MCF 10A (cell line): ENCODE results near the gene TNNC1. TPM values are rescaled to one million over a fixed set of nuclear protein-coding genes. Genes with fewer than 3 reads are reported as not detected.

Experiments used
- BruUV-seq: library from RNA; stranded (reverse); fragments of 400-500 nt; replicated peaks from 2 replicates; lab custom pipeline; 2021; lab: Mats Ljungman, UMichigan
- CTCF ChIA-PET: fragments of 300-600 bp; sonication (Branson Sonifier 250); formaldehyde crosslinking; extraction: SDS; loops from one replicate; lab custom pipeline; 2021; ENCODE audit warnings: antibody characterized with exemption, inconsistent platforms; lab: Yijun Ruan, JAX
- POLR2A ChIA-PET: fragments of 300-600, 350-650 bp; sonication (Branson Sonifier 250); formaldehyde crosslinking; extraction: SDS; loops from one replicate; lab custom pipeline; 2020; ENCODE audit warnings: antibody characterized with exemption, inconsistent platforms; lab: Yijun Ruan, JAX
- DNase-seq: peaks from one replicate; pipeline ENCODE4 v3.0.0-alpha.2; 2018; ENCODE audit not compliant: unreplicated experiment
- H3K27ac Mint-ChIP-seq: one replicate; pipeline ENCODE4 v1.8.0; 2022; ENCODE audit warnings: mild to moderate bottlenecking, low read depth, mixed read lengths; ENCODE audit not compliant: unreplicated experiment
- H3K27me3 Mint-ChIP-seq: one replicate; pipeline ENCODE4 v1.8.0; 2022; ENCODE audit warnings: mixed read lengths; ENCODE audit not compliant: insufficient read depth, unreplicated experiment
- H3K36me3 Mint-ChIP-seq: one replicate; pipeline ENCODE4 v1.8.0; 2022; ENCODE audit warnings: mild to moderate bottlenecking, moderate library complexity, mixed read lengths; ENCODE audit not compliant: insufficient read depth, unreplicated experiment
- H3K4me1 Mint-ChIP-seq: one replicate; pipeline ENCODE4 v1.8.0; 2022; ENCODE audit warnings: mixed read lengths; ENCODE audit not compliant: insufficient read depth, unreplicated experiment
- H3K4me3 Mint-ChIP-seq: one replicate; pipeline ENCODE4 v1.8.0; 2022; ENCODE audit warnings: mild to moderate bottlenecking, moderate library complexity, mixed read lengths; ENCODE audit not compliant: unreplicated experiment
- H3K9me3 Mint-ChIP-seq: one replicate; pipeline ENCODE4 v1.8.0; 2022; ENCODE audit warnings: mixed read lengths; ENCODE audit not compliant: unreplicated experiment
- intact Hi-C: fragments of 100-400 bp; cut with micrococcal nuclease; formaldehyde crosslinking; loops from 2 replicates; pipeline ENCODE4 v1.14.1; 2022
- total RNA-seq: library from RNA; stranded (reverse); gene quantifications from 2 replicates; pipeline ENCODE4 v1.2.3, GENCODE V29; 2022
- TF ChIP-seq, protein P1 (sequence below): fragments of 200-600 bp; IDR thresholded peaks from one replicate; pipeline ENCODE4 v1.8.0; 2022; ENCODE audit warnings: antibody characterized with exemption, mild to moderate bottlenecking; ENCODE audit not compliant: unreplicated experiment

The TNNC1 gene
- total RNA-seq, 1 experiment from 2014 or later: 0.61 TPM

DNA sequence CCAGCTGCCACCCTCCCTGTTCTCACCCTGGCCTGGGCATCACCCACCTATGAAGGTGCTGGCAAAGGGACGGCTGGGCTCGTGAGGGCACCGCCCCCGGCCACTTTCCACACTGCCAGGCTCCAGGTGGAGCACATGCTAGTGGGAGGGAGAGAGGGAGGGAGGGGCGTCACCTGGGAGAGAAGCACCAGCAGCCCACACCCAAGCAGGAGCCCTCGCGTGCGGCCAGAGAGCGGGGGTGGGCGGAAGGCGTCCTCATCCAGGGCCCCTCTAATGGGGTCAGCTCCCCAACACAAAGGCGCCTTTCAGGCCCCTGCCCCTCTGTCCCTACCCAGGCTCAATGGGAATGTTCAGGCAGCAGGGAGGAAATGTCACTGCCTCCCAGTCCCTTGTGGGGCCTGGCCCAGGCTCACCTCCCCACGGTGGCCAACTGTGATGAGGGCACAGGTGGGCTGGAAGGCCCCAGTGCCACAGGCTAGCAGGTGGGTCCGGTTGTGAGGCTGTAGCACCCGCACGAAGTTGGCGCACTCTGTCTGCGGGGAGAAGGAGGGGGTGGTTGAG, 12.0 kb downstream of the TNNC1 start:
- intact Hi-C loops: loop anchor here (10.0 kb wide), 1 partner anchor 207 kb away; the partner anchor contains the start of gene TWF2
- no peak overlapping the region for H3K4me3 Mint-ChIP-seq
- TF ChIP-seq, protein P1, sequence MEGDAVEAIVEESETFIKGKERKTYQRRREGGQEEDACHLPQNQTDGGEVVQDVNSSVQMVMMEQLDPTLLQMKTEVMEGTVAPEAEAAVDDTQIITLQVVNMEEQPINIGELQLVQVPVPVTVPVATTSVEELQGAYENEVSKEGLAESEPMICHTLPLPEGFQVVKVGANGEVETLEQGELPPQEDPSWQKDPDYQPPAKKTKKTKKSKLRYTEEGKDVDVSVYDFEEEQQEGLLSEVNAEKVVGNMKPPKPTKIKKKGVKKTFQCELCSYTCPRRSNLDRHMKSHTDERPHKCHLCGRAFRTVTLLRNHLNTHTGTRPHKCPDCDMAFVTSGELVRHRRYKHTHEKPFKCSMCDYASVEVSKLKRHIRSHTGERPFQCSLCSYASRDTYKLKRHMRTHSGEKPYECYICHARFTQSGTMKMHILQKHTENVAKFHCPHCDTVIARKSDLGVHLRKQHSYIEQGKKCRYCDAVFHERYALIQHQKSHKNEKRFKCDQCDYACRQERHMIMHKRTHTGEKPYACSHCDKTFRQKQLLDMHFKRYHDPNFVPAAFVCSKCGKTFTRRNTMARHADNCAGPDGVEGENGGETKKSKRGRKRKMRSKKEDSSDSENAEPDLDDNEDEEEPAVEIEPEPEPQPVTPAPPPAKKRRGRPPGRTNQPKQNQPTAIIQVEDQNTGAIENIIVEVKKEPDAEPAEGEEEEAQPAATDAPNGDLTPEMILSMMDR: no peak
- H3K4me1 Mint-ChIP-seq: no peaks in the 10 kb centered on the region
- H3K36me3 Mint-ChIP-seq: no peaks in the 10 kb centered on the region
- POLR2A ChIA-PET: no interaction called here
- CTCF ChIA-PET: interaction anchor here (0.6 to 5.5 kb wide), 2 partner anchors 13 to 913 kb away, joined by 3 to 35 read pairs; no protein-coding TSS in a partner anchor
- H3K27me3 Mint-ChIP-seq: no peaks in the 10 kb centered on the region
- no peak overlapping the region for H3K27ac Mint-ChIP-seq
- BruUV-seq: no TSS peak
- no peak for DNase-seq
- H3K9me3 Mint-ChIP-seq: no peaks in the 10 kb centered on the region

DNA sequence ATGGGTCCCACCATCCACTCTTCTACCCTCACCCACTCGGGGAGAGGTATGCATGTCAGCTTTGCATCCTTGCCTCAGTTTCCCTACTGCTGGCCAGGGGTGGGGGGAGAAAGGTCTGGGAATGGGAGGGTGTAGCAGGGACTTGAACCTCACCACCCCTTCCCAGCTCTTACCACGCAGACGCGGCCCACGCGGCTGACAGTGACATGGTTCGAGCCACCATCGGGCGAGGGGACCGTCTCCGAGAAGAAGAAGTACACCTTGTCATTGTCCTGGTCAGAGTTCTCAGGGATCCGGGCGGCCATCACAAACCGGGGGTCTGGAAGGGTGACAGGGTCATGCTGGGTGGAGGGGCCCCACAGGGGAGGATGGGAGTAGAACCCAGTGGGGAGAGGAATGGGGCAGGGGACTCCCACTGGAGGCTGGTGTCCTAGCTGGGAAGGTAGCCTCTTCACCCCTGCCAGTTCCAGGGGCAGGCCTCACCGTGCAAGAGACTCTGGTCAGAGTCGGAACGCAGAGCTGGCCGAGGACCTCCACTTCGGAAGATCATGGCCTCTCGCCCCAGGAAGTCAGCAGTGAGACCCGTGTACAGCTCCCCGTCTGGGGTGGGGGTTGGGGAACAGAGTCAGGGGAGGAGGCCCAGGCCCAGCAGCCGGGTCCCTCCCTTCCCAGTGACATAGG, 12.6 kb downstream of the TNNC1 start:
- ChIA-PET CTCF (interaction anchor here (0.6 to 5.5 kb wide), 3 partner anchors 9 to 18 kb away, joined by 3 to 35 read pairs (median 4); no protein-coding TSS in a partner anchor), POLR2A (no interaction called here)
- Mint-ChIP-seq H3K36me3 (no peaks in the 10 kb centered on the region), H3K4me3 (no peak overlapping the region), H3K27ac (no peak overlapping the region), H3K9me3 (no peaks in the 10 kb centered on the region), H3K4me1 (no peaks in the 10 kb centered on the region), H3K27me3 (no peaks in the 10 kb centered on the region)
- BruUV-seq: no TSS peak
- no peak for DNase-seq
- intact Hi-C loops: loop anchor here (10.0 kb wide), 1 partner anchor 206 kb away; the partner anchor contains the start of gene TWF2
- TF ChIP-seq, protein P1: no peak

DNA sequence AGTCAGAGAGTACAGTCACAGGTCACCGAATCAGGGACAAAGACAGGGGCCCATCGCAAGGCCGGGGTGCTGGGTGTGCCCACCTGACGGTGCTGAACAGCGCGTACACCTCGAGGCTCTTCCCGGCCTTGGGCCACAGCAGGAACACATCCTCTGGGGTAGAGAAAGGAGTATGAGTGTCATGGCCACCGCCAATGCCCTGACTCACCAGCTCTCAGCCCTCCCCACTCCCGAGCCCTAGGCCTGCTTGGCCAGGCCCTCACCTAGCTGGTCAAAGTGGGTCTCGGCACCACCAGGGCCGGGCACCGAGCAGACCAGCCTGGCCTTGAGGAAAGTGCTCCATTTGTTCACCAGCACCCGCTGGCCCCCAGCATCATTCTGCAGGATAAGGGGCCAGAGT, 13.2 kb downstream of the TNNC1 start:
- Mint-ChIP-seq H3K9me3 (no peaks in the 10 kb centered on the region), H3K36me3 (no peaks in the 10 kb centered on the region), H3K4me3 (no peak overlapping the region), H3K27ac (no peak overlapping the region), H3K4me1 (no peaks in the 10 kb centered on the region), H3K27me3 (no peaks in the 10 kb centered on the region)
- POLR2A ChIA-PET: no interaction called here
- CTCF ChIA-PET: interaction anchor here (0.6 to 5.5 kb wide), 3 partner anchors 9 to 19 kb away, joined by 3 to 35 read pairs (median 4); no protein-coding TSS in a partner anchor
- no peak for DNase-seq
- no TSS peak for BruUV-seq
- intact Hi-C loops: loop anchor here (10.0 kb wide), 1 partner anchor 206 kb away; the partner anchor contains the start of gene TWF2
- TF ChIP-seq, protein P1: no peak

DNA sequence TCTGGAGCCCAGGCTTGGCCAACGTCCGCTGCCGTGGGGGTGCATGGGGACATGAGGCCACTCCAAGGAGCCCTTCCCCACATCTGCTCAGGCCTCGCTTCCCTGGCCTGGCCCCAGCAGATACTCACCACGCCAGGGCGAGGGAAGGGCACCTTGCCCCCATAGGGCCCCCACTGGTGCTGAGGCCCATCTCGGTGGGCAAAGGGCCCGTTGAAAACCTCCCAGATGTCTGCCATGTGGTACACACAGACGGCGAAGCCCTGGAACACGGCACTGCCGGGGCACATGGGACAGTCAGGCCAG, 13.6 kb downstream of the TNNC1 start:
- no peak overlapping the region for H3K27ac Mint-ChIP-seq
- no peaks in the 10 kb centered on the region for H3K4me1 Mint-ChIP-seq
- no peak overlapping the region for H3K4me3 Mint-ChIP-seq
- H3K36me3 Mint-ChIP-seq: no peaks in the 10 kb centered on the region
- intact Hi-C loops: loop anchor here (10.0 kb wide), 1 partner anchor 205 kb away; the partner anchor contains the start of gene TWF2
- no peaks in the 10 kb centered on the region for H3K9me3 Mint-ChIP-seq
- no peak for DNase-seq
- POLR2A ChIA-PET: no interaction called here
- TF ChIP-seq, protein P1: no peak
- CTCF ChIA-PET: interaction anchor here (0.8 to 5.5 kb wide), 2 partner anchors 8 to 11 kb away, joined by 4 to 35 read pairs; no protein-coding TSS in a partner anchor
- no TSS peak for BruUV-seq
- H3K27me3 Mint-ChIP-seq: no peaks in the 10 kb centered on the region
